GM03348 (cell line): ENCODE measurements around the gene ANO7.

Source experiments
- DNase-seq: peaks from one replicate; pipeline ENCODE4 v3.0.0; 2012; ENCODE audit warnings: low spot score

The ANO7 gene

GRCh38 chr2:241228081-241228859 lies 39.8 kb downstream of the ANO7 start:
- DNase-seq: no peak

GRCh38 chr2:241228860-241229516 lies 40.5 kb downstream of the ANO7 start:
- DNase-seq: no peak

GRCh38 chr2:241229563-241230401 lies 41.3 kb downstream of the ANO7 start:
- DNase-seq: no peak

GRCh38 chr2:241230435-241230834 lies 42.0 kb downstream of the ANO7 start:
- DNase-seq: no peak

- no peak for DNase-seq
These were observed 44.5 kb downstream of the ANO7 start for GRCh38 chr2:241232736-241233575.

- DNase-seq: no peak
These were observed 45.8 kb downstream of the ANO7 start for GRCh38 chr2:241234066-241234790.

GRCh38 chr2:241234962-241235740 lies 46.7 kb downstream of the ANO7 start:
- no peak for DNase-seq

- DNase-seq: no peak
These were observed 47.5 kb downstream of the ANO7 start for GRCh38 chr2:241235859-241236593.

GRCh38 chr2:241237047-241237446 lies 48.6 kb downstream of the ANO7 start:
- DNase-seq: no peak

- no peak for DNase-seq
These were observed 49.5 kb downstream of the ANO7 start for GRCh38 chr2:241237949-241238371.

- no peak for DNase-seq
These were observed 50.3 kb downstream of the ANO7 start for GRCh38 chr2:241238693-241239198.

GRCh38 chr2:241239552-241240202 lies 51.2 kb downstream of the ANO7 start:
- DNase-seq: no peak

GRCh38 chr2:241240320-241241004 lies 52.0 kb downstream of the ANO7 start:
- no peak for DNase-seq

GRCh38 chr2:241241669-241242068 lies 53.2 kb downstream of the ANO7 start:
- DNase-seq: no peak

GRCh38 chr2:241242306-241242705 lies 53.8 kb downstream of the ANO7 start:
- DNase-seq: no peak

GRCh38 chr2:241244368-241244767 lies 55.9 kb downstream of the ANO7 start:
- DNase-seq: no peak

- no peak for DNase-seq
These were observed 59.8 kb downstream of the ANO7 start for GRCh38 chr2:241248289-241248688.

- no peak for DNase-seq
These were observed 60.4 kb downstream of the ANO7 start for GRCh38 chr2:241248897-241249296.
